IMR-90 (cell line): ENCODE results near the gene ADAM23. TPM values are rescaled to one million over a fixed set of nuclear protein-coding genes. Genes with fewer than 3 reads are reported as not detected.

Experiments
- ATAC-seq: fragments of 200-7000 bp; cut with Tn5 transposase; 2 replicates; pipeline ENCODE4 v1.9.1; 2020; ENCODE audit warnings: low read depth, mild to moderate bottlenecking, moderate library complexity
- BruUV-seq: library from RNA; stranded (reverse); fragments of 400-500 nt; replicated peaks from 2 replicates; lab custom pipeline; 2021; lab: Mats Ljungman, UMichigan
- CTCF ChIA-PET: fragments of 300-600 bp; formaldehyde crosslinking; extraction: SDS; loops from one replicate; lab custom pipeline; 2021; ENCODE audit warnings: antibody characterized with exemption; lab: Yijun Ruan, JAX
- POLR2A ChIA-PET: fragments of 300-600 bp; sonication (Branson Sonifier 250); formaldehyde crosslinking; loops from one replicate; lab custom pipeline; 2022; ENCODE audit warnings: antibody characterized with exemption; ENCODE audit not compliant: unreplicated experiment; lab: Charles Lee
- DNase-seq: peaks from one replicate; pipeline ENCODE4 v3.0.0; 2013
- H2AFZ ChIP-seq: replicated peaks from 2 replicates; pipeline ENCODE3; 2013; ENCODE audit warnings: low read length, mild to moderate bottlenecking; ENCODE audit not compliant: poor library complexity
- H2AK5ac ChIP-seq: 2 replicates; pipeline ENCODE4 v1.6.1; 2013; ENCODE audit warnings: low read depth, low read length, inconsistent platforms
- H2AK9ac ChIP-seq: replicated peaks from 2 replicates; pipeline ENCODE3; 2013; ENCODE audit warnings: mild to moderate bottlenecking, low read depth, low read length, moderate library complexity; ENCODE audit not compliant: poor library complexity
- H2BK120ac ChIP-seq: 2 replicates; pipeline ENCODE4 v1.6.1; 2013; ENCODE audit warnings: low read depth, low read length, inconsistent platforms
- H2BK15ac ChIP-seq: 3 replicates; pipeline ENCODE4 v1.6.1; 2013; ENCODE audit warnings: low read depth, low read length, inconsistent platforms
- H2BK20ac ChIP-seq: 2 replicates; pipeline ENCODE4 v1.6.1; 2013; ENCODE audit warnings: low read depth, mild to moderate bottlenecking, inconsistent platforms, low read length, moderate library complexity
- H2BK5ac ChIP-seq: 2 replicates; pipeline ENCODE4 v1.6.1; 2013; ENCODE audit warnings: mild to moderate bottlenecking, low read depth, low read length, inconsistent platforms; ENCODE audit not compliant: poor library complexity, severe bottlenecking
- H3K14ac ChIP-seq: replicated peaks from 2 replicates; pipeline ENCODE4 v1.6.1; 2013; ENCODE audit warnings: low read depth, low read length, inconsistent platforms
- H3K18ac ChIP-seq: 2 replicates; pipeline ENCODE4 v1.6.1; 2013; ENCODE audit warnings: low read depth, low read length, control low read depth
- H3K23ac ChIP-seq: 2 replicates; pipeline ENCODE4 v1.6.1; 2013; ENCODE audit warnings: low read depth, low read length, inconsistent platforms
- H3K27ac ChIP-seq: 2 replicates; pipeline ENCODE4 v1.5.1; 2013; ENCODE audit warnings: mild to moderate bottlenecking, control low read depth, low read length; ENCODE audit not compliant: insufficient read depth
- H3K27me3 ChIP-seq: 2 replicates; pipeline ENCODE4 v1.6.1; 2013; ENCODE audit warnings: low read length; ENCODE audit not compliant: control insufficient read depth, insufficient read depth
- H3K36me3 ChIP-seq: 2 replicates; pipeline ENCODE4 v1.6.1; 2013; ENCODE audit warnings: low read length, mixed read lengths; ENCODE audit not compliant: control insufficient read depth, insufficient read depth
- H3K4ac ChIP-seq: 2 replicates; pipeline ENCODE4 v1.6.1; 2013; ENCODE audit warnings: low read depth, low read length, inconsistent platforms
- H3K4me1 ChIP-seq: 2 replicates; pipeline ENCODE4 v1.6.1; 2013; ENCODE audit warnings: low read length, mixed read lengths; ENCODE audit not compliant: control insufficient read depth, insufficient read depth
- H3K4me2 ChIP-seq: 2 replicates; pipeline ENCODE4 v1.6.1; 2013; ENCODE audit warnings: low read depth, mild to moderate bottlenecking, control low read depth, low read length, moderate library complexity
- H3K4me3 ChIP-seq: 2 replicates; pipeline ENCODE4 v1.5.1; 2013; ENCODE audit warnings: low read depth, mild to moderate bottlenecking, control low read depth, low read length, moderate library complexity; ENCODE audit not compliant: insufficient read depth
- H3K56ac ChIP-seq: 2 replicates; pipeline ENCODE4 v1.6.1; 2013; ENCODE audit warnings: low read length, inconsistent platforms; ENCODE audit not compliant: insufficient read depth; ENCODE audit errors: extremely low read depth
- H3K79me1 ChIP-seq, 2 experiments: 2 replicates each; pipeline ENCODE4 v1.6.1; 2013; ENCODE audit warnings: low read length in 2 of 2, inconsistent platforms in 1 of 2, low read depth in 1 of 2
- H3K9ac ChIP-seq: 2 replicates; pipeline ENCODE4 v1.6.1; 2013; ENCODE audit warnings: low read depth, low read length, control low read depth
- H3K9me1 ChIP-seq: 2 replicates; pipeline ENCODE4 v1.6.1; 2013; ENCODE audit warnings: low read length, inconsistent platforms; ENCODE audit not compliant: insufficient read depth
- H3K9me3 ChIP-seq: 2 replicates; pipeline ENCODE4 v1.6.1; 2013; ENCODE audit warnings: low read length; ENCODE audit not compliant: control insufficient read depth, insufficient read depth
- H4K20me1 ChIP-seq: 2 replicates; pipeline ENCODE4 v1.6.1; 2013; ENCODE audit warnings: low read length, inconsistent platforms; ENCODE audit not compliant: insufficient read depth
- H4K5ac ChIP-seq: 2 replicates; pipeline ENCODE4 v1.6.1; 2013; ENCODE audit warnings: mild to moderate bottlenecking, low read depth, low read length, control low read depth
- H4K8ac ChIP-seq, 2 experiments: 2 replicates each; pipeline ENCODE4 v1.6.1; 2013; ENCODE audit warnings: low read depth in 2 of 2, low read length in 2 of 2, control low read depth in 1 of 2, inconsistent platforms in 1 of 2
- H4K91ac ChIP-seq: 2 replicates; pipeline ENCODE4 v1.6.1; 2013; ENCODE audit warnings: low read depth, low read length, inconsistent platforms; ENCODE audit not compliant: insufficient read depth
- BHLHE40 ChIP-seq: fragments of 150-350 bp; IDR thresholded peaks from 2 replicates; pipeline ENCODE4 v1.6.1; 2016; ENCODE audit warnings: mild to moderate bottlenecking, low read depth, low read length
- CEBPB ChIP-seq: IDR thresholded peaks from 2 replicates; pipeline ENCODE4 v1.6.1; 2012; ENCODE audit warnings: low read depth, low read length, improper control_type of control experiment
- CHD1 ChIP-seq: IDR thresholded peaks from 2 replicates; pipeline ENCODE4 v1.6.1; 2012; ENCODE audit warnings: low read depth, low read length, improper control_type of control experiment
- CTCF ChIP-seq: conservative IDR thresholded peaks from 2 replicates; pipeline ENCODE4 v1.5.1; 2012; ENCODE audit warnings: mild to moderate bottlenecking, low read depth, low read length, improper control_type of control experiment
- ELK1 ChIP-seq: fragments of 150-350 bp; IDR thresholded peaks from 2 replicates; pipeline ENCODE4 v1.6.1; 2016; ENCODE audit warnings: low read depth, mild to moderate bottlenecking, low read length, moderate library complexity, borderline replicate concordance
- FOS ChIP-seq: fragments of 150-350 bp; IDR thresholded peaks from 2 replicates; pipeline ENCODE4 v1.6.1; 2016; ENCODE audit warnings: low read depth, low read length
- MAFK ChIP-seq: IDR thresholded peaks from 2 replicates; pipeline ENCODE4 v1.6.1; 2012; ENCODE audit warnings: low read depth, low read length, improper control_type of control experiment
- MAZ ChIP-seq: IDR thresholded peaks from 2 replicates; pipeline ENCODE4 v1.6.1; 2012; ENCODE audit warnings: low read depth, mild to moderate bottlenecking, low read length, improper control_type of control experiment, moderate library complexity, borderline replicate concordance
- MXI1 ChIP-seq: IDR thresholded peaks from 2 replicates; pipeline ENCODE4 v1.6.1; 2012; ENCODE audit warnings: low read depth, mild to moderate bottlenecking, low read length, moderate library complexity, borderline replicate concordance
- NFE2L2 ChIP-seq: fragments of 150-350 bp; IDR thresholded peaks from 2 replicates; pipeline ENCODE4 v1.6.1; 2016; ENCODE audit warnings: low read depth, mild to moderate bottlenecking, low read length
- POLR2A ChIP-seq: IDR thresholded peaks from 2 replicates; pipeline ENCODE4 v1.6.1; 2012; ENCODE audit warnings: mild to moderate bottlenecking, low read depth, low read length
- RAD21 ChIP-seq: IDR thresholded peaks from 2 replicates; pipeline ENCODE4 v1.6.1; 2012; ENCODE audit warnings: low read length, improper control_type of control experiment
- RCOR1 ChIP-seq: IDR thresholded peaks from 2 replicates; pipeline ENCODE4 v1.6.1; 2012; ENCODE audit warnings: mild to moderate bottlenecking, low read length, improper control_type of control experiment; ENCODE audit not compliant: insufficient replicate concordance
- RFX5 ChIP-seq: IDR thresholded peaks from 2 replicates; pipeline ENCODE4 v1.8.0; 2012; ENCODE audit warnings: low read depth, mild to moderate bottlenecking, low read length, moderate library complexity
- SMC3 ChIP-seq: fragments of 150-350 bp; IDR thresholded peaks from 2 replicates; pipeline ENCODE4 v1.6.1; 2016; ENCODE audit warnings: low read depth, mild to moderate bottlenecking, antibody characterized with exemption, low read length, moderate library complexity
- USF2 ChIP-seq: fragments of 150-350 bp; IDR thresholded peaks from 2 replicates; pipeline ENCODE4 v1.6.1; 2017; ENCODE audit warnings: mild to moderate bottlenecking, antibody characterized with exemption, low read length, low read depth
- WGBS, 2 experiments: methylation state at CpG; one replicate each; pipeline versions ENCODE4 v1.1.5 to v1.1.7; 2013; ENCODE audit warnings: missing lambda C conversion rate in 2 of 2; ENCODE audit not compliant: insufficient read length in 1 of 2; ENCODE audit errors: extremely low coverage in 2 of 2; 5-methylcytosine and 5-hydroxymethylcytosine counted together
- dilution Hi-C: fragments of 300-500 bp; cut with HindIII; formaldehyde crosslinking; loops from one replicate; pipeline ENCODE4 v1.14.3; 2018; ENCODE audit warnings: low sequenced_read_pairs; ENCODE audit not compliant: unreplicated experiment
- in situ Hi-C: fragments of 300-500 bp; cut with MboI; formaldehyde crosslinking; loops from 3 replicates; pipeline ENCODE4 v1.14.3; 2019; ENCODE audit warnings: low sequenced_read_pairs, inconsistent platforms, mixed read lengths
- intact Hi-C: fragments of 100-400 bp; cut with micrococcal nuclease; formaldehyde crosslinking; loops from 2 replicates; pipeline ENCODE4 v1.10.0; 2022
- polyA plus RNA-seq, 3 experiments: library from polyadenylated mRNA; depleted of rRNA; stranded (reverse); fragments of >200 nt; gene quantifications; 2 replicates each; pipeline ENCODE4 v1.2.3, GENCODE V29; 2012; ENCODE audit warnings: low replicate concordance in 1 of 3
- total RNA-seq: library from RNA; depleted of rRNA; stranded (reverse); fragments of >200 nt; gene quantifications from 2 replicates; pipeline ENCODE4 v1.2.3, GENCODE V29; 2012

The ADAM23 gene
- total and polyA plus RNA-seq, 2 of the 4 experiments (the other 2 are of a cell fraction), result 2.9 to 10.3 TPM

GRCh38 chr2:206521612-206522011 is 78.3 kb downstream of the ADAM23 start:
- Histone ChIP-seq H3K27me3 (no peaks in the 10 kb centered on the region), H2BK120ac (no peak overlapping the region), H2AK9ac (no peak overlapping the region), H3K4me2 (no peak overlapping the region), H4K8ac (no peak overlapping the region), H3K18ac (no peak overlapping the region), H2BK20ac (no peak overlapping the region), H3K4me1 (no peaks in the 10 kb centered on the region), H2AK5ac (no peak overlapping the region), H2BK15ac (no peak overlapping the region), H4K5ac (no peak overlapping the region), H3K9me3 (no peaks in the 10 kb centered on the region), H3K4me3 (no peak overlapping the region), H3K4ac (no peak overlapping the region), H3K79me1 (no peaks in the 10 kb centered on the region), H2AFZ (no peak overlapping the region), H2BK5ac (no peak overlapping the region), H3K23ac (no peak overlapping the region), H3K27ac (no peak overlapping the region), H3K36me3 (no peaks in the 10 kb centered on the region), H3K14ac (no peak overlapping the region), H4K20me1 (no peaks in the 10 kb centered on the region), H3K56ac (no peak overlapping the region), H3K9ac (no peak overlapping the region), H3K9me1 (no peaks in the 10 kb centered on the region), H4K91ac (no peak overlapping the region)
- in situ Hi-C loops (no loop called here), dilution Hi-C loops (no loop called here), intact Hi-C loops (no loop called here)
- ChIA-PET POLR2A (no interaction called here), CTCF (no interaction called here)
- DNase-seq (no peak), ATAC-seq (no peak)
- no CpG with 5 or more reads among the region's 1 CpG for WGBS, 2 experiments
- TF ChIP-seq RAD21 (no peak), MAZ (no peak), NFE2L2 (no peak), MAFK (no peak), USF2 (no peak), RFX5 (no peak), CHD1 (no peak), FOS (no peak), POLR2A (no peak), RCOR1 (no peak), CEBPB (no peak), CTCF (no peak), SMC3 (no peak), MXI1 (no peak), ELK1 (no peak), BHLHE40 (no peak)
- no TSS peak for BruUV-seq
